Mesenchymal stem cell (in vitro differentiated cells and primary cell): ENCODE data around the gene TMEM53.

Experiments
- DNase-seq: peaks from one replicate; pipeline ENCODE4 v3.0.0-alpha.2; 2013
- H2AFZ ChIP-seq: one replicate; pipeline ENCODE4 v1.6.1; 2013; ENCODE audit warnings: low read depth, mild to moderate bottlenecking, control low read depth, inconsistent platforms, low read length, moderate library complexity
- H2AK5ac ChIP-seq: 2 replicates; pipeline ENCODE4 v1.6.1; 2013; ENCODE audit warnings: low read length, moderate library complexity, mild to moderate bottlenecking, inconsistent platforms; ENCODE audit not compliant: severe bottlenecking
- H2BK120ac ChIP-seq: one replicate; pipeline ENCODE4 v1.6.1; 2013; ENCODE audit warnings: low read depth, mild to moderate bottlenecking, inconsistent platforms, low read length, moderate library complexity
- H2BK12ac ChIP-seq, 2 experiments: one replicate each; pipeline ENCODE4 v1.6.1; 2013; ENCODE audit warnings: inconsistent platforms in 2 of 2, low read length in 2 of 2, mild to moderate bottlenecking in 2 of 2, moderate library complexity in 2 of 2, control low read depth in 1 of 2
- H2BK15ac ChIP-seq: one replicate; pipeline ENCODE4 v1.6.1; 2013; ENCODE audit warnings: mild to moderate bottlenecking, low read depth, inconsistent platforms; ENCODE audit not compliant: poor library complexity, severe bottlenecking
- H2BK5ac ChIP-seq: 2 replicates; pipeline ENCODE4 v1.6.1; 2013; ENCODE audit warnings: low read depth, mild to moderate bottlenecking, low read length, control low read depth, inconsistent platforms; ENCODE audit not compliant: poor library complexity, severe bottlenecking
- H3K14ac ChIP-seq, 2 experiments: one replicate each; pipeline ENCODE4 v1.6.1; 2013; ENCODE audit warnings: inconsistent platforms in 2 of 2, low read length in 2 of 2, control low read depth in 1 of 2, mild to moderate bottlenecking in 1 of 2, moderate library complexity in 1 of 2
- H3K18ac ChIP-seq, 2 experiments: one replicate each; pipeline ENCODE4 v1.6.1; 2013; ENCODE audit warnings: inconsistent platforms in 2 of 2, low read length in 2 of 2, control low read depth in 1 of 2, low read depth in 1 of 2, mild to moderate bottlenecking in 1 of 2
- H3K23ac ChIP-seq, 2 experiments: one replicate each; pipeline ENCODE4 v1.6.1; 2013; ENCODE audit warnings: inconsistent platforms in 2 of 2, low read length in 2 of 2, mild to moderate bottlenecking in 2 of 2, moderate library complexity in 2 of 2, control low read depth in 1 of 2
- H3K27ac ChIP-seq: 2 replicates; pipeline ENCODE4 v1.5.1; 2013; ENCODE audit warnings: mild to moderate bottlenecking, moderate library complexity, low read length, control low read depth, inconsistent platforms; ENCODE audit not compliant: poor library complexity, severe bottlenecking
- H3K27me3 ChIP-seq, 2 experiments: 2 replicates each; pipeline versions ENCODE4 v1.6.1 to v1.7.0; 2013; ENCODE audit warnings: low read length in 2 of 2, mild to moderate bottlenecking in 2 of 2, moderate library complexity in 2 of 2, control low read depth in 1 of 2, inconsistent platforms in 1 of 2; ENCODE audit not compliant: control insufficient read depth in 1 of 2, insufficient read depth in 1 of 2
- H3K36me3 ChIP-seq, 2 experiments: 2 replicates each; pipeline versions ENCODE4 v1.6.1 to v1.7.0; 2013; ENCODE audit warnings: low read length in 2 of 2, control low read depth in 1 of 2, inconsistent platforms in 1 of 2, low read depth in 1 of 2, mild to moderate bottlenecking in 1 of 2; ENCODE audit not compliant: insufficient read depth in 2 of 2, control insufficient read depth in 1 of 2
- H3K4ac ChIP-seq, 2 experiments: one replicate each; pipeline ENCODE4 v1.6.1; 2013; ENCODE audit warnings: inconsistent platforms in 2 of 2, low read length in 2 of 2, mild to moderate bottlenecking in 2 of 2, moderate library complexity in 2 of 2, control low read depth in 1 of 2, low read depth in 1 of 2
- H3K4me1 ChIP-seq: 2 replicates; pipeline ENCODE4 v1.6.1; 2013; ENCODE audit warnings: low read depth, low read length, control low read depth; ENCODE audit not compliant: control insufficient read depth, insufficient read depth
- H3K4me2 ChIP-seq: 2 replicates; pipeline ENCODE4 v1.6.1; 2013; ENCODE audit warnings: low read length, mild to moderate bottlenecking, inconsistent platforms; ENCODE audit not compliant: poor library complexity, severe bottlenecking
- H3K4me3 ChIP-seq, 2 experiments: 2 replicates each; pipeline versions ENCODE4 v1.5.1 to v1.7.0; 2013; ENCODE audit warnings: low read length in 2 of 2, mild to moderate bottlenecking in 2 of 2, control low read depth in 1 of 2, low read depth in 1 of 2; ENCODE audit not compliant: insufficient read depth in 1 of 2
- H3K79me1 ChIP-seq: replicated peaks from 2 replicates; pipeline ENCODE4 v1.6.1; 2013; ENCODE audit warnings: mild to moderate bottlenecking, control low read depth, low read length, inconsistent platforms; ENCODE audit not compliant: poor library complexity, severe bottlenecking
- H3K9ac ChIP-seq: 2 replicates; pipeline ENCODE4 v1.7.0; 2013; ENCODE audit warnings: mild to moderate bottlenecking, low read length, moderate library complexity
- H3K9me3 ChIP-seq: 2 replicates; pipeline ENCODE4 v1.7.0; 2013; ENCODE audit warnings: mild to moderate bottlenecking, low read length; ENCODE audit not compliant: control insufficient read depth
- H4K8ac ChIP-seq: one replicate; pipeline ENCODE4 v1.6.1; 2013; ENCODE audit warnings: inconsistent platforms, mild to moderate bottlenecking, low read length, moderate library complexity
- H4K91ac ChIP-seq: one replicate; pipeline ENCODE4 v1.6.1; 2013; ENCODE audit warnings: mild to moderate bottlenecking, low read length, inconsistent platforms
- WGBS: methylation state at CpG from one replicate; pipeline ENCODE4 v1.1.7; 2013; ENCODE audit warnings: mixed read lengths; 5-methylcytosine and 5-hydroxymethylcytosine counted together

TMEM53 gene

GRCh38 chr1:44631647-44632539, 42.4 kb downstream of the TMEM53 start:
- H3K79me1 ChIP-seq, result peaks cover 37% of the 10 kb centered on the region

DNA sequence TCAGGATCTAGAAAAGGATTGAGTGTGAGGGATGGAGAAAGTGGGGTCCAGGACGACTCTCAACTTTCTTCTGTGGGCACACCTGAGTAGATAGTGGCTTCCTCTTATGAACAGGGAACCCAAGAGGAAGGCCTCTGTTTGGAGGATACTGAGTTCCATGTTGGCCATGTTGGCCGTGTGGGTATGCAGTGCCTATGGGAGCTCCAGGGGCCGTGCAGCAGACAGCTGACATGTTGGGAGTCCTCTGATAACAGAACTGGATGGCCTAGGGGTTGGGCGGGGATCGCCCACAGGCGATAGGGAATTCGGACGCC, 43.0 kb downstream of the TMEM53 start:
- Histone ChIP-seq H3K27me3 (no peaks in the 10 kb centered on the region), H2BK12ac (no peak overlapping the region), H2BK120ac (peak overlapping the region; percentile 80), H3K4me2 (peak overlapping the region; percentile 44), H3K9me3 (no peaks in the 10 kb centered on the region), H3K4ac (peak overlapping the region; percentile 75 to 86), H3K4me1 (peaks cover 3% of the 10 kb centered on the region), H3K18ac (peak overlapping the region; percentile 91 to 94), H3K36me3 (peaks cover 21 to 34% of the 10 kb centered on the region in 2 experiments), H3K9ac (peak overlapping the region; percentile 91), H4K8ac (peak overlapping the region; percentile 100), H2BK5ac (no peak overlapping the region), H2AK5ac (peak overlapping the region; percentile 8), H3K23ac (peak overlapping the region in 1 of 2 experiments; percentile 90), H3K14ac (peak overlapping the region in 1 of 2 experiments; percentile 68), H4K91ac (peak overlapping the region; percentile 85), H2AFZ (peak overlapping the region; percentile 59), H2BK15ac (no peak overlapping the region), H3K27ac (peak overlapping the region; percentile 56), H3K79me1 (peaks cover 32% of the 10 kb centered on the region), H3K4me3 (peak overlapping the region; percentile 70 to 75)
- no peak for DNase-seq
- 34% methylated on average over 8 of the region's 8 CpGs for WGBS

More at GRCh38 chr1:44631647-44632539, 42.4 kb downstream of the TMEM53 start:
- H2AFZ ChIP-seq, result peak overlapping the region; percentile 59
- peak overlapping the region; percentile 91 to 94 for H3K18ac ChIP-seq
- under 1% methylated on average over 56 of the region's 88 CpGs for WGBS
- H3K4me2 ChIP-seq, result peak overlapping the region; percentile 77
- no peak overlapping the region for H2BK12ac ChIP-seq
- peak overlapping the region; percentile 99 for H2BK5ac ChIP-seq
- peak overlapping the region; percentile 83 for H3K27ac ChIP-seq
- peak overlapping the region; percentile 100 for H4K8ac ChIP-seq
- H2BK120ac ChIP-seq, result peak overlapping the region; percentile 80
- peak overlapping the region; percentile 70 to 75 for H3K4me3 ChIP-seq
- H3K4ac ChIP-seq, result peak overlapping the region; percentile 75 to 86
- peak; percentile 91 for DNase-seq
- peak overlapping the region; percentile 5 for H2BK15ac ChIP-seq
- H4K91ac ChIP-seq, result peak overlapping the region; percentile 85
- H3K9ac ChIP-seq, result peak overlapping the region; percentile 91
- peaks cover 27 to 40% of the 10 kb centered on the region in 2 experiments for H3K36me3 ChIP-seq
- peak overlapping the region; percentile 8 for H2AK5ac ChIP-seq
- no peaks in the 10 kb centered on the region for H3K27me3 ChIP-seq
- H3K4me1 ChIP-seq, result peaks cover 6% of the 10 kb centered on the region
- H3K23ac ChIP-seq, result peak overlapping the region in 1 of 2 experiments; percentile 90
- H3K14ac ChIP-seq, result peak overlapping the region in 1 of 2 experiments; percentile 68
- H3K9me3 ChIP-seq, result no peaks in the 10 kb centered on the region

DNA sequence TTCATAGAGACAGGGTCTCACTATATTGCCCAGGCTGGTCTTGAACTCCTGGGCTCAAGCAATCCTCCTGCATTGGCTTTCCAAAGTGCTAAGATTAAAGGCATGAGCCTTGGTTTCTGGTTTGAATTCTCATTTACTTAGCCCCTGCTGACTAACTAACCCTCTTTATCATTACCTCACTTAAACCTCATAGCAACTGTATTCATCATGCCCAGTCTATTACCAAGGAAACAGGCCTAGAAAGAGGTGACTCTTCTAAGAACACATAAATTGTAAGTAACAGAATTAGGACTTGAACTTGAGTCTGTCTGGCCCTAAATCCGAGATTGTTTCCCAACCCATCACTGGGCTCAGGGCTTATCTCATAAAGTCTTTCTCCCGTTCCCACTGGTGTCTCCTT, 44.2 kb downstream of the TMEM53 start:
- 93% methylated on average over 1 of the region's 2 CpGs for WGBS
- Histone ChIP-seq H3K79me1 (peaks cover 20% of the 10 kb centered on the region), H3K18ac (no peak overlapping the region), H3K9ac (peak overlapping the region; percentile 70), H3K36me3 (peaks cover 9 to 22% of the 10 kb centered on the region in 2 experiments), H2BK15ac (no peak overlapping the region), H3K27me3 (no peaks in the 10 kb centered on the region), H4K91ac (no peak overlapping the region), H3K9me3 (no peaks in the 10 kb centered on the region), H3K4me3 (no peak overlapping the region), H4K8ac (no peak overlapping the region), H2AK5ac (no peak overlapping the region), H2BK5ac (no peak overlapping the region), H3K4ac (no peak overlapping the region), H2BK120ac (no peak overlapping the region), H2BK12ac (no peak overlapping the region), H3K14ac (no peak overlapping the region), H3K23ac (no peak overlapping the region), H3K4me2 (no peak overlapping the region), H3K27ac (no peak overlapping the region), H2AFZ (no peak overlapping the region), H3K4me1 (peaks cover 3% of the 10 kb centered on the region)
- DNase-seq, result peak; percentile 46

GRCh38 chr1:44628962-44629756, 45.1 kb downstream of the TMEM53 start:
- Histone ChIP-seq H3K4ac (no peak overlapping the region), H3K4me2 (no peak overlapping the region), H3K79me1 (peaks cover 12% of the 10 kb centered on the region), H3K9ac (peak overlapping the region; percentile 70), H4K8ac (no peak overlapping the region), H2BK5ac (no peak overlapping the region), H3K27ac (no peak overlapping the region), H2BK12ac (no peak overlapping the region), H3K4me3 (peak overlapping the region in 1 of 2 experiments; percentile 26), H3K14ac (no peak overlapping the region), H2AFZ (no peak overlapping the region), H2AK5ac (no peak overlapping the region), H3K18ac (no peak overlapping the region), H3K23ac (no peak overlapping the region), H4K91ac (no peak overlapping the region), H2BK15ac (no peak overlapping the region), H3K4me1 (peaks cover 3% of the 10 kb centered on the region), H3K27me3 (no peaks in the 10 kb centered on the region), H2BK120ac (no peak overlapping the region), H3K36me3 (peaks cover 3 to 12% of the 10 kb centered on the region in 2 experiments), H3K9me3 (no peaks in the 10 kb centered on the region)
- WGBS, result 94% methylated on average over 4 of the region's 5 CpGs
- DNase-seq, result peak; percentile 61
